SKM-1 treated with dmso at 0.1 percent for 144 hours (cell line): ENCODE results near the gene PAFAH1B2.
A peak's percentile ranks its signal among the peaks of the same experiment; 100 is the strongest.

ENCODE experiments used
- DNase-seq: peaks from one replicate; lab custom pipeline; 2025; ENCODE audit not compliant: unreplicated experiment; lab: John Stamatoyannopoulos, UW

The PAFAH1B2 gene

GRCh38 chr11:117187799-117188481 lies 43.9 kb downstream of the PAFAH1B2 start:
- DNase-seq = no peak

GRCh38 chr11:117188620-117189081 lies 44.6 kb downstream of the PAFAH1B2 start:
- DNase-seq = no peak

- DNase-seq = peak; percentile 47
Observed at GRCh38 chr11:117189191-117189940, 45.3 kb downstream of the PAFAH1B2 start.

- DNase-seq = no peak
Observed at GRCh38 chr11:117189941-117190544, 46.0 kb downstream of the PAFAH1B2 start.

GRCh38 chr11:117191680-117192400 lies 47.8 kb downstream of the PAFAH1B2 start:
- DNase-seq = no peak

GRCh38 chr11:117192401-117192875 lies 48.4 kb downstream of the PAFAH1B2 start:
- DNase-seq = no peak

- no peak for DNase-seq
Observed at GRCh38 chr11:117193130-117194020, 49.3 kb downstream of the PAFAH1B2 start.

GRCh38 chr11:117194267-117194666 lies 50.2 kb downstream of the PAFAH1B2 start:
- no peak for DNase-seq

GRCh38 chr11:117195258-117195657 lies 51.2 kb downstream of the PAFAH1B2 start:
- no peak for DNase-seq

GRCh38 chr11:117195761-117196160 lies 51.7 kb downstream of the PAFAH1B2 start:
- DNase-seq = no peak

GRCh38 chr11:117197006-117197405 lies 52.9 kb downstream of the PAFAH1B2 start:
- no peak for DNase-seq

- no peak for DNase-seq
Observed at GRCh38 chr11:117197516-117198456, 53.7 kb downstream of the PAFAH1B2 start.

GRCh38 chr11:117198613-117199012 lies 54.5 kb downstream of the PAFAH1B2 start:
- no peak for DNase-seq

GRCh38 chr11:117199053-117199915 lies 55.2 kb downstream of the PAFAH1B2 start, which contains the start of gene TAGLN:
Gene TAGLN (plus strand): TSS chr11:117199370. CDS start chr11:117203014, 3,644 bp downstream.
- DNase-seq = no peak

GRCh38 chr11:117199916-117200812 lies 56.1 kb downstream of the PAFAH1B2 start:
- DNase-seq = no peak

GRCh38 chr11:117200813-117201657 lies 56.9 kb downstream of the PAFAH1B2 start:
- DNase-seq = no peak
